GM21515 (cell line): ENCODE results near the gene CATSPERE.
"Not testable (repeated sequence)": the region's sequence is repeated elsewhere in the genome, so short reads cannot be mapped to it uniquely, and the experiment has no call there.

Source experiments
- ATAC-seq: cut with Tn5 transposase; IDR thresholded peaks from one replicate; pipeline ENCODE4 v1.9.1; 2021; ENCODE audit not compliant: unreplicated experiment

The CATSPERE gene

DNA sequence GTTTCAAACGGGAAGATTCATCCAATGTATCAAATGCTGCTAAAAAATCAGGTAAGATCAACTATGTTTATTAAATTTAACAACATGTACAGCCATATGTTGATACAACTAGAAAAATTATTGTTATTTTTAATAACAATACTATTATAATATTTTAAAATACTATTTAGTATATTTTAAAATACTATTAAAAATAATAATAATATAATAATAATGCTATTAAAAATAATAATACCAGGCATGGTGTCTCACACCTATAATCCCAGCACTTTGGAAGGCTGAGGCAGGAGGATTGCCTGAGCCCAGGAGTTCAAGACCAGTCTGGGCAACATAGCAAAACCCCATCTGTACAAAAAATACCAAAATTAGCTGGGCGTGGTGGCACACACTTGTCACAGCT lies 54.6 kb downstream of the CATSPERE start:
- ATAC-seq: no peak

DNA sequence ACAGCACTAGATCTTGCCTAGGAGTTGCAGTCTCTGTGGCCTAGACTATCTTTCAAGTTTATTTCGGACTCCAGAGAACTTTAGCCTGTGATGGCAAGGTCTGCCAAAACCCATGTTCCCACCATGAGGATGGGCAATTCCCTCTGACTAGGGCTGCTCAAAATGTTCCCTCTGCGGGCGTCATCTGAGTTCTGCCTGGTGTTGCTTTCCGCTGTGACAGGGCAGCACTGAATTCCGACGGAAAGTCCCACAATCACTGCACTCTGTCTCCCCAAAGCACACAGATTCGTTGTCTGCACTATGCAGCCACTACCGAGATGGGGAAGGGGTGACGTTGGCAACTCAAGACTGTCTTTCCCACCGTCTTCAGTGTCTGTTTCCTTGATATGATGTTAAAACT lies 75.2 kb downstream of the CATSPERE start:
- ATAC-seq: no peak

DNA sequence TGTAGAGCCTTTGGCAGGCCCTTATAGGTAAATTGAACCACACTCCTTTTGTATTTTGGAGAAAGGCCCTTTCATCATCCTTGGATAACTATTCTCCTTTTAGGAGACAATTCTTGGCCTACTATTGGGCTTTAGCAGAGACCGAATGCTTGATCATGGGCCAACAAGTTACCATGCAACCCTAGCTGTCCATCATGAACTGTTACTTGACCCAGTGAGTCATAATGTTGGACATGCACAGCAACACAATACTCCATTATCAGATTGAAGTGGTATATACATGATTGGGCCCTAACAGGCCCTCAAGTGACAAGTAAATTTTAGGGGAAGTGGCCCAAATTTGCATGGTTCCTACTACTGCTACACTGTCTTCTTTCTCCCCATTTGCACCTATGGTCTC lies 84.4 kb downstream of the CATSPERE start:
- no peak for ATAC-seq

DNA sequence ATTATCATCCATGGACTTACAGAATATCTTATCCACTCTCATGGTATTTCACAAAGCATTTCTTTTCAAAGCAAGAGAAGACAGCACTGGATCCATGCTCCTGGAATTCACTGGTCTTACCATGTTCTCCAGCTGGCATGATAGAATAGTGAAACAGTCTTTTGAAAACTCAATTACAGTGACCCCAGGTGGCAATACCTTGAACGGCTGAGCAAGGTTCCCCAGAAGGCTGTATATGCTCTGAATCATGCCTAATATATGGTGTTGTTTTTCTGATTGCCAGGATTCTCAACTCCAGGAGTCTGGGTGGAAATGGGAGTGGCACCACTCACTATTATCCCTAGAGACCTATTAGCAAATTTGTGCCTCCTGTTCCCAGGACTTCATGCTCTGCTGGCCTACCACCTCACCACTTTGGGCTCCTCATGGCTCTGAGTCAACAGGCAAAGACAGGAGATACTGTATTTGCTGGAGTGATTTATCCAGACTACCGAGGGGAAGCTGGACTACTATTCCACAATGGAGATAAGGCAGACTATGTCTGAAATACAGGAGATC lies 87.6 kb downstream of the CATSPERE start:
- ATAC-seq: no peak

DNA sequence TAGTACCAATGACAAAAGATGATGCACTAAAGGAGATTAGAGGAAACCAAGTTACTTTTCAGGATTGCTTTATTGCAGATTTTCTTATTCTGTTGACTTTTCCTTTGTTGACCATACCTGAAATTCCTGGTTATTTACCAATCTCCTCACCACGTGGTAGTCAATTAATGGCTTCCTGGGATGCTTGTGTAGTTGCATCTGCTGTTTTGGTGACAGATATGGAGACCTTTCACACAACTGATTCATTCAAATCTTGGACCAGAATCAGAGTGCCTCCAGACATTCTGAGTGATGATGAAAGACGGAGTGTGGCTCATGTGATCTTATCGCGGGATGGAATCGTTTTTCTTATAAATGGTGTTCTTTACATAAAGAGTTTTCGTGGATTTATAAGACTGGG lies 91.3 kb downstream of the CATSPERE start:
- ATAC-seq: no peak

DNA sequence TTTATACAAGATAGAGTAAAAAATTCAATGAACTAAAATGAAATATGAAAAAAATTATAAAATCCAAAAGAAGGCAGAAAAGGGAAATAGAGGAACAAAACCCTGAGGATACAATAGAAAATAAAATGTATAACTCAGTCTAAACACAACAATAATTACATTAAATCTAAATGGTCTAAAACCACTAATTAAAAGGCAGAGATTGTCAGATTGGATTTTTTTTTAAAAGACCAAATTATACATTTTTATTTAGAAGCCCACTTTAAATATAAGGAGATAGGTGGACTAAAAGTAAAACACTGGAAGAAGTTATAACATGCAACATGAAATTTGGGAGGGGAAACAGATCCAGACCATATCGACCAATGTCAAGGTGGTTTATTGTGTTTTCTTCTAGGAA lies 95.2 kb downstream of the CATSPERE start:
- no peak for ATAC-seq

DNA sequence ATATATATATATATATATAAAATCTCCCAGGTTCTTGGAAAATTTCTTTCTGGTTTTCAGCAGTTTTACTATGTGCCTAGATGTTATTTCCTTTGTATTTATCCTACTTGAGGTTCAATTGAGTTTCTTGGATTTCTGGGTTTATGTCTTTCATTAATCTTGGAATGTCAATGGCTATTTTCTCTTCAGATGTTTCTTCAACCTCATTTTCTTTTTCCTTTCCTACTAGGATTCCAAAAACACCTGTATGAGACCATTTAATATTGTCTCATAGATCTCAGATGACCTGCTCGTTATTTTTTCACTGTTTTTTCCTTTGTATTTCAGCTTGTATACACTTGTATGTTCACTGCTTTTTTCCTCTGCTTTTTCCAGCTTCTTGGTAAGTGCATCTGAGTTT lies 96.5 kb downstream of the CATSPERE start:
- no peak for ATAC-seq

DNA sequence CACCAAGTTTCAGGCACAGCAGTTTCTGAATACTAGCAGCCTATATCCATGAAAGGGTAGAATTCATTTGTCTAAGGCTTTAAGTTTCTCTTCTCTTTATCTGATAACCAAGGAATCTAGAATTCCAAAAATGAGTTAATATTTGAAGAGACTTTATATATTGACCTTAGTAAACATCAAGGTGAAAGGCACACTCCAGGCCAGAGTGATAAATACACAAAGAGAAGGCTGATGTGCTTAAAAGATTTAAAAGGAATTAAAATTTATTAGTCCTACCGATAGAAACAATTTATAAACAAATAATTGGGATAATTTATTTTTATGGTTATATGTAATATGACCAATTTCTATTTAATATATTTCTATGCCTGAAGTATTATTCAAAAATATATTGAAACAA lies 98.5 kb downstream of the CATSPERE start:
- ATAC-seq: no peak

DNA sequence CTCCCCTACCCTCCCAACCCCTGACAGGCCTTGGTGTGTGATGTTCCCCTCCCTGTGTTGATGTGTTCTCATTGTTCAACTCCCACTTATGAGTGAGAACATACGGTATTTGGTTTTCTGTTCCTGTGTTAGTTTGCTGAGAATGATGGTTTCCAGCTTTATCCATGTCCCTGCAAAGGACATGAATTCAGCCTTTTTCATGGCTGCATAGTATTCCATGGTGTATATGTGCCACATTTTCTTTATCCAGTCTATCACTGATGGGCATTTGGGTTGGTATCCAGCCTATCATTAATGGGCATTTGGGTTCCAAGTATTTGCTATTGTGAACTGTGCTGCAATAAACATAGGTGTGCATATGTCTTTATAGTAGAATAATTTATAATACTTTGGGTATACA lies 101.8 kb downstream of the CATSPERE start:
- ATAC-seq: not testable (repeated sequence)

DNA sequence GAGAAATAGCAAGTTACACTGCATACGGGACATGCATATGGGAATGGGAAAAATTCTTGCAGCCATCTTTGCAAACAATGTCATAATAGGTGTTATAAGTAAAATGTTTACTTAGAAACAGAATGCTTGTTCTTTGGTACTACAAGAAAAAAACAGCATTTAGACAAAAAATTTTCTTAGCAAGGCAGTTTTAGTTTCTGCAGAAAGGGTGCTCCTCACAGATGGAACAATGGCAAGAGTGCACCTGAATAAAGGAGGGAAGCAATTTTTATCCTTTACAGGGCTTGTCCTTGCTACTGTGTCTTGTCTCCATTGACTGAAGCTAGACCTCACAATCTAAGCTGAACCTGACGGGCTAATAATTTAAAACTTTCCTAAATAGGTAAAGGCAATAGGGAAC lies 112.7 kb downstream of the CATSPERE start:
- no peak for ATAC-seq

DNA sequence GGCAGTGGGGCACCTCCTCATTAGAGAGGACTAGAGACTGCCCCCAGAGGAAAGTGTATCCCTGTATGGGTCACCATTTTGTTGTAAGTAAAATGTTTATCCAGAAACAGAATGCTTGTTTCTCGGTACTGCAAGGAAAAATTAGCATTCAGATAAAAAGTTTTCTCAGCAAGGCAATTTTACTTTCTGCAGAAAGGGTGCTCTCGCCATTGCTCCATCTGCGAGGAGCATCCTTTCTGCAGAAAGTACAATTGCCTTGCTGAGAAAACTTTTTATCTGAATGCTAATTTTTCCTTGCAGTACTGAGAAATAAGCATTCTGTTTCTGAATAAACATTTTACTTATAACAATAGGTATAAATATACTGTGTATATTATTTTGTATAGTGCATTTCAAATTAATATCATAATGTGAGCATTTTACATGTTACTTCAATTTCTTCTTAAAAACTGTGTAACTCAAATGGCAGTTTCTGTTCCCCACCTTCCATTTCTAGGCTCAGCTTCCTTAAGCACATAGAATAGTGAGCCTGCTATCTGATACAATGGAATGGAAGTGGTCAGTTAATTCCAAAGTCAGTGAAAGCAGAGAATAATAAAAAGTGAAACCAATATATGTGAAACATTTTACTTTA lies 115.3 kb downstream of the CATSPERE start:
- no peak for ATAC-seq

DNA sequence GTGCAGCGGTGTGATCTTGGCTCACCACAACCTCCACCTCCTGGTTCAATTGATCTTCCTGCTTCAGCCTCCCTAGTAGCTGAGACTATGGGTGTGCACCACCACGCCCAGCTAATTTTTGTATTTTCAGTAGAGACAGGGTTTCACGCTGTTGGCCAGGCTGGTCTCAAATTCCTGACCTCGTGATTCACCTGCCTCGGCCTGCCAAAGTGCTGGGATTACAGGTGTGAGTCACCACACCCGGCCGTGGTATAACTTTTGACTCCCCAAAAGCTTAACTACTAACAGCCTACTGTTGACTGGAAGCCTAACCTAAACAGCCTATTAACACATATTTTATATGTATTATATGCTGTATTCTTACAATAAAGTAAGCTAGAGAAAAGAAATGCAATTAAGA lies 117.1 kb downstream of the CATSPERE start:
- not testable (repeated sequence) for ATAC-seq

DNA sequence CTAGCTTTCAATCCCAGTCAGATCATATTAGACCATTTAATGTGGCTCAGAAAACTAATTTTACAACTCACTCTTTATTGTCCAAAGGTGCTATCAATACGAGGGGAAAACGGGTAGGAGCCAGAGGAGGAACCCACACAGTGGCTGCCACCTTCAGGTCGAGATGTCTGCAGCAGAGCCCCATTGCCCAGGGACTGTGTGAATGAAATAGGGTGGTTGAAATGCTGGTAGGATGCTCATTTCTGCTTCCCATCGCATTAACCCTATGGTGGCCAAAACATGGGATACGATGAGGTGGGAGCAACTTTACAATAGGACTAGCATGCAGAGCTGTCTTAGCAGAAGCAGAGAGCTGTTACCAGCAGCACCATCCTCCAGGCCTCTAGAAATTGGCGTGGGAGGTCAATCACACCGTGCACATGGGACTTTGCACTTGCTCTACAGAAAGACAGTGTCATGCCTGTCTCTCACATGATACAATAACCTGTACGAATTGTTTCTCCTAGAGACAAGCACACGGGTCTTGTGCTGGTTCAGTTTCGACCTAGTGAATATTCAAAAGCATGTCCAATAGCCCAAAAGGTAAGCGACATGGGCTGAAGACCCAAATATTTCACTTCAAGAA lies 122.4 kb downstream of the CATSPERE start:
- no peak for ATAC-seq

DNA sequence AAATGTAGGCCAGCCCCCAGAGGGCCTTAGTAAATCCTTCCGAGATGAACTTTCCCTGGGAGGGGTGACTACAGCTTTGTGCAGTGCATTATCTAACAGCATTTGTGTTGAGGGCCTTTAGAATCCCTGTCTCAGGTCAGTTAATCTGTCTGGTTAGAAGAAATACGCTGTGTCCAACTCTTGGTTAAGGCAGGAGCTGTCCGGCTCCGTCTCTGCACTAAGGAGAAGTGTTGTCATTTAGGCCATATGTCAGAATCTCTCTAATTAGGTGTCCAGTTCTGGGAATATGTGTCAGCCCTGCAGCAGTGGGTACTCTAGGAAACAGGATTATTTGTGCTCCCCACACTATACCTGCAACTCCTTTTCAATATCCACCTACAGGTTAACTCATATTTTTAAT lies 124.8 kb downstream of the CATSPERE start:
- no peak for ATAC-seq

DNA sequence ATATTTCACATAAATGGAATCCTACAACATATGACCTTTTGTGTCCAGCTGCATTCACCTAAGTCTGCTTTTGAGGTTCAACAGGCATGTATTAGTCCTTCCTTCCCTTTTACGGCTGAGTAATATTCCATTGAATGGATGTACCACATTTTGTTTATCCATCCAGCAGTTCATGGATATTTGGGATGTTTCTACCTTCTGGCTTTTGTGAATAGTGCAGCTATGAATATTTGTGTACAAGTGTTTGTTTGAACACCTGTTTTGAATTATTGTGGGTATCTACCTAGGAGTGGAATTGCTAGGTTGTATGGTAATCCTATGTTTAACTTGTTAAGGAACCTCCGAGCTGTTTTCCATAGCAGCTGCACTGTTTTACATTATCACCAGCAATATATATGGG lies 129.6 kb downstream of the CATSPERE start:
- no peak for ATAC-seq

DNA sequence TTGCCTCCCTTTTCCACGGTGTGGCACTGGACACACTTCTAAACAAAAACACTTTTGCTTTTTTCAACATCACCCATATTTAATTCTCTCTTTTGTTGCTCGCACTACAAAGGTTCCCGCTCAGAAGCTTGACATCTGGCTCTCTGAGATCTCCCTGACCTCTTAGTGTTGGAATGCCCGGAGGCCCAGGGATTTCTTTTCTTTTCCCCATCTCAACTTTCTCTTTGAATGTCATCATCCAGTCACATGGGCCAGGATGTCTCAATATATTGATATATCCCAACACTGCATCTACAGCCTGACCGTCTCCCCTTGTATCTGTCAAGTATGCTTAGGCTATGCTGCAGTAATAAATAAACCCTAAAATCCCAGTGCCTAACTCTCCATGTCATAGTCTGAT lies 137.5 kb downstream of the CATSPERE start:
- ATAC-seq: no peak

DNA sequence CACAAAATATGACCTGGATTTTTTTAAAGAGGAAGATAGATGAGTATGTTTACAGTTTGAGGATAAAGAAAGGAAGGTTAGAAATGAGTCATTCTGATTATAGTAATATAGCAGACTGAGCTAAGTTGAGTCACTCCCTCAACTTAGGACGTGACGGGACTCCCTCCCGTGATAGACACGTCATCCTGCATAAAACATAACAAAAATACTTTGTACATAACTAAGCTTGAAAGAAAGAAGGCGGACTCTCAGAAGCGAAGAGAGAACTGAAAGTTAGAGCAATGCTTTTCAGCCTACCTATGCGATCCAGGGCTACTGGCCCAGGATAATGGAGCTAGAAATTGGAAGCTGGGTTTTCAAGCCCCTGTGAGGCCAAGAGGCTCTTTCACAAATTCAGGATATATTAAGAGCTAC lies 138.9 kb downstream of the CATSPERE start:
- ATAC-seq: peak; percentile 91

DNA sequence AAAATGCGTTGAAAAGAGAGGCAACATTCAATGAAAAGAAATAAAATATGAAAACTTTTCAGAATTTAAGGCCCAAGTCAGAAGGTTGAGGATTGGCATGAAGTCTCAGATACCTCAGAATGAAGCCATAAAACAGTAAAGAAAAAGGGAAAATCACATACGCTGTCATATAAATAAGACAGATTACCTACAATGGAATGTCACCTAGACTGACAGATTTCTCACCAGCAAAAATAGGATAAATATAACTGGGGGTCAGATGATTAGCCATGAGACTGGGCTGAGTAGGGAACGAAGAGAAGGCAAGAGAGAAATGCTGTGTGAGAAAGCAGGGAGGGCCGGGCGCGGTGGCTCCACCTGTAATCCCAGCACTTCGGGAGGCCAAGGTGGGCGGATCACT lies 140.3 kb downstream of the CATSPERE start:
- ATAC-seq: no peak

DNA sequence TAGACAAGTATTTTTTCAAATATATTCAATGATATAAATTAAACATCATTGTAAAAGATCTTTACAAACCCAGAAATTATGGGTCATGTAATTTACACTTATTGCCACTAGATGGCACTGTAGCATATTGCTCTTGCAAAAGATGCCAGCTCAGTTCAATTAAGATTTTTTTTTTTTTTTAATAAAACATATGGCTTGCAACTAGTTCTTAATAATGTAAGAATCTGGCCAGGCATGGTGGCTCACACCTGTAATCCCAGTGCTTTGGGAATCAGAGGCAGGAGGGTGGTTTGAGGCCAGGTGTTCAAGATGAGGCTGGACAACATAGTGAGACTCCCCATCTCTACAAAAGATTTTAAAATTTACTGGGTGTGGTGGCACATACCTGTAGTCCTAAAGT lies 142.4 kb downstream of the CATSPERE start:
- no peak for ATAC-seq

DNA sequence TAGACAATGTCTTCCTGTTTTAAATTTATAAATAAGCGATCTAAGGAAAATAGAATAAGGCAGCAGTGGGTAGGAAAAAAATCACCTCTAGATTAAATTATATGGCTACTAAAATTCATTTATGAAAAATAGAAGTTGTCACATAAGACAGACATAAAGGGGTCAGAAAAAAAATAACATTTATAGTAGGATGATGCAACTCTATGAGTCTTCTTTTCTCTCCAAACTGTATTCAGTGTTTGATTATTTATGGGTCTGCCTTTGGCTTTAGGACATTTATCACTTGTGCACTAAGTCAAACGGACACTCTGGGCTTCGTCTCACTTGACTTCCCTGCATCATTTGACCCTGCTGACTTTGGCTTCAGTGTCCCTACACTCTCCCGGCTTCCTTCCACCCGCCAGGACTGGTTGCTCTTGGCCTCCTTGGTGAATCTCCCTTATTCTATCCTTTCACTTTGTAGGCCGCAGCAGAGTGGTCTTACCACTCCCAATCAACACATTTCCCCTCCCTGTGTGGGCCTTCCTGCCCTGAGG lies 144.8 kb downstream of the CATSPERE start:
- ATAC-seq: no peak

DNA sequence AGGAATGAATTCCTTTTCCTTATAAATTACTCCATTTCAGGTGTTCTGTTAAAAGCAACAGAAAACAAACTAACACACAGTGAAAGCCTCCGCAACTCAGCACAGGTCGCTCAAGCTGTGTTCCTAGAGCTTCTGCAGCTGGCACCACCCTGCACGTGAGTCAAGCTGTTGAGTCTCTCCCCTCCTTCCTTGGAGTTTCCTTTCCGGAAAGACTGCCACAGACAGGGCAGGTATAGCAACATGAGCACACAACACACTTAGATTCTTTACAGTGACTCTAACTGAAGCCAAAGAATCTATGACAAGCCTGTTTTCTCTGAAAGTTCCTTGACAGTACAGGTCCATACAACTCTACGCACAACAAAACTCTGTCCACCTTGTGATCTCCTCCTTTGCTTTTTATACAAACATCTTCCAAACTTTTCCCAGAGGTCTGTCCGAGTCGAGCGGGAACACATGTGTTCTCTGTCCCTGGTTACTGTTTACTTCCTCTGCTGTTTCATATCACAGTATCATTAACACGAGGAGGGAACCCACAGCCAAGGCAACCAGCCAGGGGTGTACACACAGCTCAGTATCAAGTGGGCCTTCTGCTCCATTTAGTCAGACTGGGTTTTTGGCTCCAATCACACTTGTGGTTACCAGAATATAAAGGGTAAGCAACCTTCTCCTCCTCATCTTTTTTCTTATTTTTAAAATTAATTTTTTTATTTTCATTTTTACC lies 153.2 kb downstream of the CATSPERE start:
- no peak for ATAC-seq

DNA sequence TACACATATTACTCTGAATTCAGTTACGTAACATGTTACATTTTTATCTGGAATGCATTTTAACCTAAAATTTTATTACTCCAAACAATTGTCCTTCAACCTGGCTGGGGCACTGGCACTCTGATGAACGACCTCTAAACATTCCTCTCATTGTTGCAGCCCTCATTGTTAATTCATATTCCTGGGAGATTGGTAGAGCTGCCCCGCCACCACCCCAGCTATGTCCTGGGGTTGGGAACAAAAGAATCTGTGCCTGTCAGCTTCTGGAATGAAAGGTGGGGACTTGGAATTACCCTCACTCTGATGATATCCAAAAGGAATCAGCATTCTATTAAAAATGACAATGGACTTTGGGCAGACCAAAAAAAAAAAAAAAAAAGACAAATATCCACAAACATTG lies 153.8 kb downstream of the CATSPERE start:
- no peak for ATAC-seq
